ENCODE results near the gene OR5AS1.

DNA sequence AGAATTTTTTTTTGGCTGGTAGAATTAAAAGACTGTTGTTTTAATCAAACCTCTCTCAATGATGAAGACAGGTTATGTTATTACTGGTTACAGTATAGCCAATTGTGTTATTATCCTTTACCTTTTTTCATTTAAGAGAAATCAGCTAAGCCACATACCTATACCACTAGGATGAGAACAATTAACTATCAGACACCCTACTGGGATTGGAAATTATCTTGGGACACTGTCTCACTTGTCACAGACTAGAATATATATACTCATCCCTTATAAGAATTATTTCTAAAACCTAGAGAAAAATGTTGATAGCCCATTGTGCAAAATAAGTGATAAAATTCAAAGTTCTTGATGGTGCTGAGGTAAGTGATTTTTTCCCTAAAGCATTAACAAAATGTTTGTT lies at the start of gene OR5AS1:
- TF ChIP-seq, protein P1, sequence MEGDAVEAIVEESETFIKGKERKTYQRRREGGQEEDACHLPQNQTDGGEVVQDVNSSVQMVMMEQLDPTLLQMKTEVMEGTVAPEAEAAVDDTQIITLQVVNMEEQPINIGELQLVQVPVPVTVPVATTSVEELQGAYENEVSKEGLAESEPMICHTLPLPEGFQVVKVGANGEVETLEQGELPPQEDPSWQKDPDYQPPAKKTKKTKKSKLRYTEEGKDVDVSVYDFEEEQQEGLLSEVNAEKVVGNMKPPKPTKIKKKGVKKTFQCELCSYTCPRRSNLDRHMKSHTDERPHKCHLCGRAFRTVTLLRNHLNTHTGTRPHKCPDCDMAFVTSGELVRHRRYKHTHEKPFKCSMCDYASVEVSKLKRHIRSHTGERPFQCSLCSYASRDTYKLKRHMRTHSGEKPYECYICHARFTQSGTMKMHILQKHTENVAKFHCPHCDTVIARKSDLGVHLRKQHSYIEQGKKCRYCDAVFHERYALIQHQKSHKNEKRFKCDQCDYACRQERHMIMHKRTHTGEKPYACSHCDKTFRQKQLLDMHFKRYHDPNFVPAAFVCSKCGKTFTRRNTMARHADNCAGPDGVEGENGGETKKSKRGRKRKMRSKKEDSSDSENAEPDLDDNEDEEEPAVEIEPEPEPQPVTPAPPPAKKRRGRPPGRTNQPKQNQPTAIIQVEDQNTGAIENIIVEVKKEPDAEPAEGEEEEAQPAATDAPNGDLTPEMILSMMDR (IDR thresholded peaks at IDR 0.05; ENCODE audit: low read depth, low read length), result no peak
- no peak for TF ChIP-seq POLR2A (IDR thresholded peaks at IDR 0.05; ENCODE audit: extremely low read depth, insufficient read length)
- TF ChIP-seq, protein P2, sequence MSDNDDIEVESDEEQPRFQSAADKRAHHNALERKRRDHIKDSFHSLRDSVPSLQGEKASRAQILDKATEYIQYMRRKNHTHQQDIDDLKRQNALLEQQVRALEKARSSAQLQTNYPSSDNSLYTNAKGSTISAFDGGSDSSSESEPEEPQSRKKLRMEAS (IDR thresholded peaks at IDR 0.05; ENCODE audit: low read depth, low read length), result no peak
